Vagina (tissue), 2 donors: Measurements from ENCODE around the gene ADCY1. TPM values are rescaled to one million over a fixed set of nuclear protein-coding genes. Genes with fewer than 3 reads are reported as not detected.
A peak's percentile ranks its signal among the peaks of the same experiment; 100 is the strongest.

ENCODE experiments used
- DNase-seq, 2 donors: peaks; one replicate each; pipeline ENCODE4 v3.0.0-alpha.2; 2017; ENCODE audit errors: extremely low spot score in 2 of 2
- H3K27ac ChIP-seq: fragments of 200-600 bp; sonication (generic); one replicate; pipeline ENCODE4 v1.5.1; 2019
- H3K27me3 ChIP-seq: fragments of 200-600 bp; sonication (generic); one replicate; pipeline ENCODE4 v1.5.1; 2019
- H3K36me3 ChIP-seq, 2 donors: fragments of 200-600 bp; sonication (generic); one replicate each; pipeline ENCODE4 v1.5.1; 2017 to 2019
- H3K4me1 ChIP-seq: fragments of 200-600 bp; sonication (generic); one replicate; pipeline ENCODE4 v1.5.1; 2019
- H3K4me3 ChIP-seq, 2 donors: fragments of 200-600 bp; sonication (generic); 1 replicate in 1 of 2; 2 replicates in 1 of 2; pipeline ENCODE4 v1.5.1; 2016 to 2019
- H3K9me3 ChIP-seq: fragments of 200-600 bp; sonication (generic); one replicate; pipeline ENCODE4 v1.5.1; 2019
- POLR2A ChIP-seq, 2 donors: fragments of 450-650 bp; IDR thresholded peaks; one replicate each; pipeline ENCODE4 v1.6.1; 2017; ENCODE audit warnings: antibody characterized with exemption in 2 of 2, mild to moderate bottlenecking in 2 of 2, moderate library complexity in 2 of 2
- POLR2AphosphoS5 ChIP-seq, 2 donors: sonication (generic); formaldehyde crosslinking; IDR thresholded peaks; one replicate each; pipeline ENCODE4 v1.9.0; 2017; ENCODE audit warnings: antibody characterized with exemption in 2 of 2, mild to moderate bottlenecking in 2 of 2, low read depth in 1 of 2; ENCODE audit not compliant: insufficient read depth in 1 of 2
- intact Hi-C: fragments of 100-400 bp; cut with DNase I; formaldehyde crosslinking; loops from one replicate; pipeline ENCODE4 v1.15.1; 2023
- total RNA-seq: library from RNA; depleted of rRNA; stranded (reverse); fragments of >200 nt; gene quantifications from one replicate; pipeline ENCODE4 v1.2.3, GENCODE V29; 2016
- TF ChIP-seq, protein P1 (sequence below), 3 experiments: fragments of 450-650 bp in 2 of 3; fragments of 200-600 bp in 1 of 3; sonication (generic) in 1 of 3; IDR thresholded peaks; one replicate each; pipeline ENCODE4 v1.5.1; 2017 to 2019; ENCODE audit warnings: antibody characterized with exemption in 3 of 3, mild to moderate bottlenecking in 2 of 3, moderate library complexity in 2 of 3

Gene ADCY1
- total RNA-seq, 1 donor from 2014 or later, result 2.5 TPM

DNA sequence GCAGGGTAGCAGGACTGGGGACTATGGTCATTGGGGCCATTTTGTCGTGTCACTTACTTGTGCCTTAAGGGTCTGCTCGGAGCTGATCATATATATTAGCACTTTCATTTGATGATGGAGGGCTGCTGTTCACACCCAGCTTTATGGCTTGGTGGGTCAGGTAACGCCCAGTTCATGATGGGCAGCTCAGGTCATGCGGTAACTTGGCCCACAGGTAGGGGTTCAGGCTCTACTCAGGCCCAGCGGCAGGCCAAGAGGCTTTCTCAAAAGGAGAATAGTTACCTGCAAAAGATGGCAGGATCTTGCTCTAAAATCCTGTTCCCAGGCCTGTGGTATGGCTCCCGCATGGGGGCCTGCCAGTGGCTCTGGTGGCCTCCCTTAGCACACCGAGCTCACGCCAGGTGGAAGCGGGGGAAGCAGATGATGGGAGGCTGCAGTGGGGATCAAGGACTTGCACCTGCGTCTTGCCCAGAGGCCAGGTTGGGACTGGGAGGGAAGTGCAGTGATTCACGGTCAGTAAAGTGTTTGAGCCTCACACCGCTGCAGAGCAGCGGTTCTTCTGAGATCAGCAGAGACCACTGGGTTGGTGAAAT is 109.5 kb downstream of the ADCY1 start:
- H3K4me3 ChIP-seq, result no peak overlapping the region
- intact Hi-C loops, result no loop called here
- no peak overlapping the region for H3K27ac ChIP-seq
- peak; percentile 72 to 92 for DNase-seq
- H3K9me3 ChIP-seq, result no peaks in the 10 kb centered on the region
- H3K36me3 ChIP-seq, result no peaks in the 10 kb centered on the region
- no peaks in the 10 kb centered on the region for H3K4me1 ChIP-seq
- TF ChIP-seq, protein P1, sequence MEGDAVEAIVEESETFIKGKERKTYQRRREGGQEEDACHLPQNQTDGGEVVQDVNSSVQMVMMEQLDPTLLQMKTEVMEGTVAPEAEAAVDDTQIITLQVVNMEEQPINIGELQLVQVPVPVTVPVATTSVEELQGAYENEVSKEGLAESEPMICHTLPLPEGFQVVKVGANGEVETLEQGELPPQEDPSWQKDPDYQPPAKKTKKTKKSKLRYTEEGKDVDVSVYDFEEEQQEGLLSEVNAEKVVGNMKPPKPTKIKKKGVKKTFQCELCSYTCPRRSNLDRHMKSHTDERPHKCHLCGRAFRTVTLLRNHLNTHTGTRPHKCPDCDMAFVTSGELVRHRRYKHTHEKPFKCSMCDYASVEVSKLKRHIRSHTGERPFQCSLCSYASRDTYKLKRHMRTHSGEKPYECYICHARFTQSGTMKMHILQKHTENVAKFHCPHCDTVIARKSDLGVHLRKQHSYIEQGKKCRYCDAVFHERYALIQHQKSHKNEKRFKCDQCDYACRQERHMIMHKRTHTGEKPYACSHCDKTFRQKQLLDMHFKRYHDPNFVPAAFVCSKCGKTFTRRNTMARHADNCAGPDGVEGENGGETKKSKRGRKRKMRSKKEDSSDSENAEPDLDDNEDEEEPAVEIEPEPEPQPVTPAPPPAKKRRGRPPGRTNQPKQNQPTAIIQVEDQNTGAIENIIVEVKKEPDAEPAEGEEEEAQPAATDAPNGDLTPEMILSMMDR (IDR thresholded peaks at IDR 0.05), result no peak
- TF ChIP-seq POLR2A (IDR thresholded peaks at IDR 0.05) (no peak), POLR2AphosphoS5 (IDR thresholded peaks at IDR 0.05; ENCODE audit: insufficient read depth in 1 of 2, low read depth in 1 of 2) (no peak)
- H3K27me3 ChIP-seq, result no peaks in the 10 kb centered on the region

DNA sequence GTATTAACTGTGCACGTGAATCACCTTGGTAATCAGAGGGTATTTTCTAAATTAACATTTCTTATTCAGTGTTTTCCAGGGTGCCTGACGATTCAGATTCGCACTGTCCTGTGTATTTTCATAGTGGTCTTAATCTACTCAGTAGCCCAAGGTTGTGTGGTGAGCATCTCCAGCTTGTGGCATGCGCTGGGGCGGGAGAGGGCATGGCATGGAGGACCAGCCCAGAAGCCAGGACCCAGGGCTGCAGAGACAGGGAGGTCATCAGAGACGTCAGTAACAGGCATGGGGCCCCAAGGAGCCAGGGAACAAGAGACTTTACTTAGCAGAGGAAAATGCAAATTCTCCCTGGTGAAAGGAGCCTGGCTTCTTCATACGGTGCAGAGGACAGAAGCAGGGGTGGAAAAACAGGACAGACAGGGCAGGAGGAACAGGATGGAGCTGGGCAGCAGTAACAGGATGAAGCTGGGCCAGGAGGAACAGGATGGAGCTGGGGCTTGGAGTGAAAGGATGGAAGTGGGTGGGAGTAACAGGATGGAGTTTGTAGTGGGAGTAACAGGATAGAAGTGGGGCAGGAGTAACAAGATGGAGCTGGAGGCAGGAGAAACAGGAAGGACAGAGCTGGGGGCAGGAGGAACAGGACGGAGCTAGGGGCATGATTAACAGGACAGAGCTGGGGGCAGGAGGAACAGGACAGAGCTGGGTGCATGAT is 110.9 kb downstream of the ADCY1 start:
- no peaks in the 10 kb centered on the region for H3K27me3 ChIP-seq
- H3K4me1 ChIP-seq, result no peaks in the 10 kb centered on the region
- TF ChIP-seq POLR2AphosphoS5 (IDR thresholded peaks at IDR 0.05; ENCODE audit: insufficient read depth in 1 of 2, low read depth in 1 of 2), result no peak
- no peak for TF ChIP-seq POLR2A (IDR thresholded peaks at IDR 0.05)
- TF ChIP-seq, protein P1 (IDR thresholded peaks at IDR 0.05), result no peak
- intact Hi-C loops, result no loop called here
- no peak overlapping the region for H3K4me3 ChIP-seq
- H3K36me3 ChIP-seq, result no peaks in the 10 kb centered on the region
- DNase-seq, result peak in 1 of 2 donors; percentile 64
- no peaks in the 10 kb centered on the region for H3K9me3 ChIP-seq
- H3K27ac ChIP-seq, result no peak overlapping the region

DNA sequence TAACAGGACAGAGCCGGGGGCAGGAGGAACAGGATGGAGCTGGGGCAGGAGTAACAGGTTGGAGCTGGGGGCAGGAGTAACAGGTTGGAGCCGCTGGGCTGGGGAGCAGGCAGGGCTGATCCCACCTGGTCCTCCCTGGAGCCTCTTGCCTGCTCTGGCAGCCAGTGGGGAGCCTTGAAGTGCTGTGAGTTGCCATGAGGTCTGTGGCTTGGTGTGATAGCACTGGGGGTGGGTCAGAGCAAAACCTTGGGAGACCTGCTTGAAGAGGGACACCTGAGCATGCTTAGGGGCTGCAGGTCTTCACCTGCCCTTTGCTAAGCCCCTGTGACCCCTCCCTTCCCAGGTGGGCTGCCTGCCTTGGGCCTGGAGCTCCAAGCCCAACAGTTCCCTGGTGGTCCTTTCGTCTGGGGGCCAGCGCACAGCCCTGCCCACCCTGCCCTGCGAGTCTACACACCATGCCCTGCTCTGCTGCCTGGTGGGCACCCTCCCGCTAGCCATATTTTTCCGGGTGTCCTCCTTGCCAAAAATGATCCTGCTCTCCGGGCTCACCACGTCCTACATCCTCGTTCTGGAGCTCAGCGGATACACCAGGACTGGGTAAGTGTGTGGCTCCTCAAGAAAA is 111.6 kb downstream of the ADCY1 start:
- peak; percentile 72 to 90 for DNase-seq

DNA sequence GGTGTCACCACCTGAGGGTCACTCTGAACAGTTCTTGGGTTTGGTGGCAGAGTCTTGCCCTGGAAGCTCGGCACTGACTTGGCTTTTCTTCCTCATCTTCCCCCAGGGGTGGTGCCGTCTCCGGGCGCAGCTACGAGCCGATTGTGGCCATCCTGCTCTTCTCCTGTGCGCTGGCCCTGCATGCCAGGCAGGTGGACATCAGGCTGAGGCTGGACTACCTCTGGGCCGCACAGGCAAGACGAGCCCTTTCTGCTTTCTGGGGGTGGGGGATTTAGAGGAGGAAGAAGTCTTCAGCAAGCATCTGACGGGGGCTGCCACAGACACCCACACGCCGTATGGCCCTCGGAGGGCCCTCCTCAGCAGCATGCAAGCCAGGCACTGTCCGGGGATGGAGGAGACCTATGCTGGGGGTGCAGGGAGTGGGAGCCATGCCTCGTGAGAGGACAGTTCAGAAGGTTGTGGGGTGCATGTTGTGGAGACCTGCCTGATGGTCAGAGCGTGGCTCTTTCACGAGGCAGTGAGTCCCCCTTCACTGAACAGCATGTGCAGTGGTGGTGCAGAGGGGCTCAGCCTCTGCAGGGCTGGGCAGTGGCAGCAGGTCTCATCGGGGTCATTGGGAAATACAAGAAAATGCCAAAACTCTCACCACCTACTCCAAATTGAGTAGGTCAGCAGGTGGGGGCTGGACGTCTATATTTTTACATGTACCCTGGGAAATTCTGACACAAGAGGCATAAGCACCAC is 112.4 kb downstream of the ADCY1 start:
- H3K27me3 ChIP-seq, result no peaks in the 10 kb centered on the region
- H3K4me3 ChIP-seq, result no peak overlapping the region
- H3K4me1 ChIP-seq, result no peaks in the 10 kb centered on the region
- H3K9me3 ChIP-seq, result no peaks in the 10 kb centered on the region
- no peak overlapping the region for H3K27ac ChIP-seq
- intact Hi-C loops, result no loop called here
- DNase-seq, result peak; percentile 62 to 70
- H3K36me3 ChIP-seq, result no peaks in the 10 kb centered on the region
- TF ChIP-seq POLR2AphosphoS5 (IDR thresholded peaks at IDR 0.05; ENCODE audit: insufficient read depth in 1 of 2, low read depth in 1 of 2), result no peak
- TF ChIP-seq, protein P1 (IDR thresholded peaks at IDR 0.05), result no peak
- TF ChIP-seq POLR2A (IDR thresholded peaks at IDR 0.05), result no peak

More for the DNA sequence above, 111.6 kb downstream of the ADCY1 start:
- TF ChIP-seq, protein P1 (IDR thresholded peaks at IDR 0.05), result no peak
- no peak for TF ChIP-seq POLR2AphosphoS5 (IDR thresholded peaks at IDR 0.05; ENCODE audit: insufficient read depth in 1 of 2, low read depth in 1 of 2)
- no peak for TF ChIP-seq POLR2A (IDR thresholded peaks at IDR 0.05)
- intact Hi-C loops, result no loop called here
- Histone ChIP-seq H3K4me3 (no peak overlapping the region), H3K36me3 (no peaks in the 10 kb centered on the region), H3K27ac (no peak overlapping the region), H3K9me3 (no peaks in the 10 kb centered on the region), H3K27me3 (no peaks in the 10 kb centered on the region), H3K4me1 (no peaks in the 10 kb centered on the region)
